ENCODE results near the gene HLA-DMA. TPM values are rescaled to one million over a fixed set of nuclear protein-coding genes. Genes with fewer than 3 reads are reported as not detected.
A peak's percentile ranks its signal among the peaks of the same experiment; 100 is the strongest.

The HLA-DMA gene
- total and polyA plus RNA-seq, 2 of the 8 experiments (the other 6 are each of a cell fraction or from before 2014, with no cell fraction given): 13.3 to 23.1 TPM

DNA sequence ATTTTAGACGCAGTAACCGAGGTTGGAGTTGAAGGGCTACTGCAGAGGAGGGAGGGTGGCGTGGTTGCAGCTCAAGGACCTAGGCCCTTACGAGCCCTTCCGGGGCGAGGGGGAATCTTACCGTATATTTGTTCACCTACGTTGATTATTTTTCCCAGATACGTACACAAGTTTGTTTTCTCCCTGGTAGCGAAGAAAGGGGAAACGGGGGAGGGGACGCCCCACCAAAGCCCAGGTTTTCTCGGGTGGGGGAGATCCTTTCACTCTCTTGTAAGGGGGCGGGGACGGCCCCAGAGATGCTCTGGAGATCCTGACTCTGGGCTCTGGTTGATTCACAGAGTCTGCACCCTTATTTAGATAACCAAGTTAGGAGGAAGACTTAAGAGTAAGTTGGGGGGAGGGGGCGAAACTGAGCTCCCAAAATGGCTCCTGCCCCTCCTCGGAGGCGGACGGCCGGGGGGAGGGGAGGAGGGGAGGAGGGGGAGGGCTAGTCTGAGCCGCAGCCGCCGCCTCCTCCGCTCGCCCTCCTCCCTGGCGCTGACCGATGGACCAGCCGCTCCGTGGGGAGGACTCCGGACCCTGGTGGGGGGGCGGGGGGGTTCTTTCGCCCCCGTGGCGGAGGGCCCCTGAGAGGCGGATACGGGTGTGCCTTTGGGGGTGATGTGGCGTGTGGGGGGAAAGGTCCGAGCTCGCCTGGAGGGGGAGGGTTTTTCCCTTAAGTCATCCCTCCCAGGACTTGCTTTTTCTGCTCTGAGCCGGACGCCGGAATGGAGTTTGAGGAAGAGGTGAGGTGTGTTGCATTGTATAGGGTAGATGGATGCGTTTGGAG lies 17.7 kb upstream of the HLA-DMA start:
- no peak overlapping the region for H2BK20ac ChIP-seq (ENCODE audit: low read length)
- CTCF ChIA-PET (ENCODE audit: partially characterized antibody): interaction anchor here (0.9 to 14.6 kb wide), 7 partner anchors 12 to 778 kb away, joined by 3 to 110 read pairs (median 5); partner anchors contain the start of genes B3GALT4, GPSM3 and HLA-DMA
- peak in 1 of 2 experiments; percentile 87 for DNase-seq (ENCODE audit: low read depth in 1 of 2, low spot score in 2 of 2)
- peak overlapping the region; percentile 98 for H3K56ac ChIP-seq (replicated peaks; ENCODE audit: insufficient read length, low read depth, low read length)
- H3K79me2 ChIP-seq (ENCODE audit: control insufficient read depth in 1 of 2, insufficient read depth in 2 of 2, low read length in 2 of 2): peaks cover 35 to 78% of the 10 kb centered on the region in 2 experiments
- H3K27ac ChIP-seq (ENCODE audit: low read depth, low read length): peak overlapping the region; percentile 99
- H2BK5ac ChIP-seq (ENCODE audit: low read depth, low read length): peak overlapping the region; percentile 100
- 1% methylated on average over 21 of the region's 43 CpGs; no CpG with 5 or more reads in 1 of the 2 experiments for WGBS, 2 experiments (ENCODE audit: extremely low coverage in 1 of 2, insufficient coverage in 1 of 2, insufficient read length in 1 of 2, insufficient replicate concordance in 2 of 2, low coverage in 1 of 2, low lambda C conversion rate in 2 of 2, missing lambda C conversion rate in 1 of 2)
- POLR2A ChIA-PET (ENCODE audit: partially characterized antibody): interaction anchor here (0.7 to 33.3 kb wide), 42 partner anchors 5 to 1306 kb away, joined by 3 to 1158 read pairs (median 7); partner anchors contain the start of genes B3GALT4, BRD2, GPANK1 and HLA-DMA
- H4K5ac ChIP-seq (ENCODE audit: insufficient read length, low read depth, low read length): peak overlapping the region; percentile 99
- H4K91ac ChIP-seq (replicated peaks; ENCODE audit: insufficient read length, low read length): peak overlapping the region; percentile 98
- no peak for FAIRE-seq
- peak overlapping the region; percentile 70 for H3K14ac ChIP-seq (ENCODE audit: insufficient read length)
- H3K23me2 ChIP-seq (ENCODE audit: low read depth, low read length): peaks cover 22% of the 10 kb centered on the region
- H2BK120ac ChIP-seq (replicated peaks; ENCODE audit: low read depth, low read length): peak overlapping the region; percentile 95
- H2BK15ac ChIP-seq (ENCODE audit: low read length): peak overlapping the region; percentile 29; the same call in 1 of the 2 replicates
- peak overlapping the region; percentile 75 to 90 for H3K4me2 ChIP-seq (ENCODE audit: insufficient read depth in 1 of 2, low read depth in 2 of 2, low read length in 2 of 2)
- H2AFZ ChIP-seq (ENCODE audit: low read length): no peak overlapping the region
- no peak overlapping the region for H3K23ac ChIP-seq (ENCODE audit: insufficient read length)
- H2BK12ac ChIP-seq (ENCODE audit: low read depth, low read length): peak overlapping the region; percentile 96; the same call in 1 of the 2 replicates
- H3K79me1 ChIP-seq (ENCODE audit: low read depth, low read length): no peaks in the 10 kb centered on the region
- H3K9ac ChIP-seq (replicated peaks in 1 of 4; ENCODE audit: extremely low read depth in 1 of 4, low read depth in 3 of 4, low read length in 3 of 4): peak overlapping the region; percentile 96 to 100 (median 100)
- peaks cover 29 to 33% of the 10 kb centered on the region in 2 experiments for H4K20me1 ChIP-seq (replicated peaks in 1 of 2; ENCODE audit: control insufficient read depth in 1 of 2, insufficient read depth in 2 of 2, low read length in 2 of 2)
- peak overlapping the region; percentile 90 to 99 (median 98) for H3K4me3 ChIP-seq (ENCODE audit: extremely low read depth in 1 of 4, insufficient read depth in 2 of 4, low read depth in 3 of 4, low read length in 4 of 4)
- H2AK5ac ChIP-seq (ENCODE audit: low read depth, low read length): peak overlapping the region; percentile 99
- no peaks in the 10 kb centered on the region; a peak in 2 of 4 replicates for H3K9me3 ChIP-seq (ENCODE audit: insufficient read depth in 2 of 2, low read depth in 1 of 2, low read length in 1 of 2)
- peak overlapping the region; percentile 100 for H4K8ac ChIP-seq (ENCODE audit: extremely low read depth, insufficient read depth, low read length)
- H3K4me1 ChIP-seq (replicated peaks in 1 of 4; ENCODE audit: control insufficient read depth in 3 of 4, insufficient read depth in 4 of 4, low read length in 3 of 4): peaks cover 0 to 14% (median 7%) of the 10 kb centered on the region in 4 experiments; a peak in 5 of 7 replicates
- peaks cover 15 to 36% (median 24%) of the 10 kb centered on the region in 4 experiments for H3K36me3 ChIP-seq (ENCODE audit: control insufficient read depth in 2 of 4, insufficient read depth in 4 of 4, low read length in 3 of 4)
- H3K18ac ChIP-seq (ENCODE audit: extremely low read depth, low read length): peak overlapping the region; percentile 97
- H3K27me3 ChIP-seq (replicated peaks in 1 of 4; ENCODE audit: control insufficient read depth in 3 of 4, extremely low read depth in 1 of 4, insufficient read depth in 3 of 4, low read length in 3 of 4): no peaks in the 10 kb centered on the region
- peak overlapping the region; percentile 99 for H3K4ac ChIP-seq (replicated peaks; ENCODE audit: insufficient read length, low read depth, low read length)
- TF ChIP-seq TBP (IDR thresholded peaks at IDR 0.05; ENCODE audit: low read depth, low read length): peak; percentile 9; the same call in 1 of the 2 replicates
- TF ChIP-seq SIX5 (IDR thresholded peaks at IDR 0.05; ENCODE audit: low read depth, low read length): no peak
- peak in 1 of 2 experiments; percentile 56; a peak in 1 of 3 replicates for TF ChIP-seq POLR2A (IDR thresholded peaks at IDR 0.05; ENCODE audit: control extremely low read depth in 1 of 2, low read depth in 2 of 2, low read length in 2 of 2)
- peak; percentile 35 for TF ChIP-seq ASH2L (IDR thresholded peaks at IDR 0.05; ENCODE audit: low read length)
- TF ChIP-seq POLR2AphosphoS5 (IDR thresholded peaks at IDR 0.05; ENCODE audit: low read depth, low read length): peak; percentile 82
- TF ChIP-seq CHD1 (IDR thresholded peaks at IDR 0.05; ENCODE audit: low read depth, low read length): peak; percentile 79; the same call in 1 of the 2 replicates
- TF ChIP-seq KDM1A (IDR thresholded peaks at IDR 0.05; ENCODE audit: borderline replicate concordance, low read length): peak; percentile 54; the same call in 1 of the 2 replicates
- no peak for TF ChIP-seq BRCA1 (IDR thresholded peaks at IDR 0.05; ENCODE audit: low read depth, low read length)
- TF ChIP-seq CBX8 (IDR thresholded peaks at IDR 0.05; ENCODE audit: borderline replicate concordance, low read depth, low read length): no peak
- TF ChIP-seq RAD21 (IDR thresholded peaks at IDR 0.05 in 1 of 2, conservative IDR thresholded peaks at IDR 0.05 in 1 of 2; ENCODE audit: low read depth in 2 of 2, low read length in 2 of 2): no peak
- TF ChIP-seq SUZ12 (IDR thresholded peaks at IDR 0.05; ENCODE audit: low read length): no peak
- no peak for TF ChIP-seq NRF1 (IDR thresholded peaks at IDR 0.05; ENCODE audit: low read depth, low read length)

All from H1 (cell line).